ENCODE results near the gene NAV2.

Gene NAV2

GRCh38 chr11:20053572-20053971 is 340.9 kb downstream of the NAV2 start:
- DNase-seq (ENCODE audit: low read depth, low spot score) = no peak
- in situ Hi-C loops (cut with HindIII; ENCODE audit: low sequenced_read_pairs) = no loop called here
- no peak for TF ChIP-seq CTCF (IDR thresholded peaks at IDR 0.05; ENCODE audit: low read depth, low read length)
- no peak overlapping the region for H3K4me3 ChIP-seq (ENCODE audit: low read depth, low read length)

GRCh38 chr11:20054584-20054983 is 341.9 kb downstream of the NAV2 start:
- no peak overlapping the region for H3K4me3 ChIP-seq (ENCODE audit: low read depth, low read length)
- TF ChIP-seq CTCF (IDR thresholded peaks at IDR 0.05; ENCODE audit: low read depth, low read length) = no peak
- DNase-seq (ENCODE audit: low read depth, low spot score) = no peak
- in situ Hi-C loops (cut with HindIII; ENCODE audit: low sequenced_read_pairs) = no loop called here

- DNase-seq (ENCODE audit: low read depth, low spot score) = no peak
- no peak overlapping the region for H3K4me3 ChIP-seq (ENCODE audit: low read depth, low read length)
- no peak for TF ChIP-seq CTCF (IDR thresholded peaks at IDR 0.05; ENCODE audit: low read depth, low read length)
- in situ Hi-C loops (cut with HindIII; ENCODE audit: low sequenced_read_pairs) = no loop called here
These were observed 342.7 kb downstream of the NAV2 start for GRCh38 chr11:20055312-20055711.

GRCh38 chr11:20056109-20056949 is 343.7 kb downstream of the NAV2 start:
- in situ Hi-C loops (cut with HindIII; ENCODE audit: low sequenced_read_pairs) = no loop called here
- no peak for DNase-seq (ENCODE audit: low read depth, low spot score)

GRCh38 chr11:20056950-20057943 is 344.6 kb downstream of the NAV2 start:
- DNase-seq (ENCODE audit: low read depth, low spot score) = no peak
- TF ChIP-seq CTCF (IDR thresholded peaks at IDR 0.05; ENCODE audit: low read depth, low read length) = no peak
- no peak overlapping the region for H3K4me3 ChIP-seq (ENCODE audit: low read depth, low read length)
- in situ Hi-C loops (cut with HindIII; ENCODE audit: low sequenced_read_pairs) = no loop called here

More at GRCh38 chr11:20056109-20056949, 343.7 kb downstream of the NAV2 start:
- no peak for TF ChIP-seq CTCF (IDR thresholded peaks at IDR 0.05; ENCODE audit: low read depth, low read length)
- no peak overlapping the region for H3K4me3 ChIP-seq (ENCODE audit: low read depth, low read length)

- no peak overlapping the region for H3K4me3 ChIP-seq (ENCODE audit: low read depth, low read length)
- no peak for DNase-seq (ENCODE audit: low read depth, low spot score)
- in situ Hi-C loops (cut with HindIII; ENCODE audit: low sequenced_read_pairs) = no loop called here
- no peak for TF ChIP-seq CTCF (IDR thresholded peaks at IDR 0.05; ENCODE audit: low read depth, low read length)
These were observed 346.3 kb downstream of the NAV2 start for GRCh38 chr11:20058749-20059458.
